Mesothelial cell of epicardium (in vitro differentiated cells): ENCODE results near the gene VTCN1. TPM values are rescaled to one million over a fixed set of nuclear protein-coding genes. Genes with fewer than 3 reads are reported as not detected.

Experiments
- DNase-seq, 2 experiments: peaks; one replicate each; pipeline ENCODE4 v3.0.0; 2021; ENCODE audit warnings: low spot score in 2 of 2; ENCODE audit not compliant: unreplicated experiment in 2 of 2
- H3K27ac Mint-ChIP-seq: 2 replicates; pipeline ENCODE4 v1.8.0; 2021; ENCODE audit warnings: mixed read lengths
- H3K27me3 Mint-ChIP-seq: 2 replicates; pipeline ENCODE4 v1.8.0; 2021; ENCODE audit warnings: low read depth, mixed read lengths
- H3K36me3 Mint-ChIP-seq: 2 replicates; pipeline ENCODE4 v1.8.0; 2021; ENCODE audit warnings: mixed read lengths
- H3K4me1 Mint-ChIP-seq: 2 replicates; pipeline ENCODE4 v1.8.0; 2021; ENCODE audit warnings: mixed read lengths
- H3K4me3 Mint-ChIP-seq: 2 replicates; pipeline ENCODE4 v1.8.0; 2021; ENCODE audit warnings: mild to moderate bottlenecking, moderate library complexity, mixed read lengths
- H3K9me3 Mint-ChIP-seq: 2 replicates; pipeline ENCODE4 v1.8.0; 2021; ENCODE audit warnings: mixed read lengths
- total RNA-seq: library from RNA; stranded (reverse); gene quantifications from 3 replicates; pipeline ENCODE4 v1.2.1, GENCODE V29; 2021
- TF ChIP-seq, protein P1 (sequence below): fragments of 200-600 bp; sonication (generic); IDR thresholded peaks from one replicate; pipeline ENCODE4 v1.5.0; 2021; ENCODE audit warnings: antibody characterized with exemption; ENCODE audit not compliant: unreplicated experiment

Gene VTCN1
- total RNA-seq, 1 donor from 2014 or later, result 27.9 TPM

DNA sequence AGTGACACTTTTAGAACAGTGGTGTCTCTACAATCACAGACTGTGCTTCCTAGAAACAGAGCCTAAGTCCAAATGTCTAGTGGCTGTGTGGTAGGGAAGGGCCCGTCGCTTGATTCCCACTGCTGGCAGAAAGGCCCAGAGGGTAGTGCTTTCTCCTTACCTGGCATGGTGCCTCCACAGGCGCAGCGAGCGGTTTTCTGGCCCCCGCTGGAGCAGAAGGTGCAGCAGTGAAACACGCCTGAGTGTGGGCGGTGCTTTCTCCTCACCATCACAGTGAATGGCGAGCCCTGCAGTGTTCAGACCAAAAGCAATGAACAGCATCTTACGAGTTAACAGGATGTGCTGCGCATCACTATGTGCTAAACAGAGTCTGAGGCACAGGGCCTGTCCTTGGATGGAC lies 97.5 kb downstream of the VTCN1 start:
- Mint-ChIP-seq H3K9me3 (no peaks in the 10 kb centered on the region), H3K4me3 (no peak overlapping the region), H3K27me3 (no peaks in the 10 kb centered on the region), H3K27ac (no peak overlapping the region), H3K36me3 (peaks cover 66% of the 10 kb centered on the region), H3K4me1 (peaks cover 18% of the 10 kb centered on the region)
- no peak for DNase-seq
- TF ChIP-seq, protein P1, sequence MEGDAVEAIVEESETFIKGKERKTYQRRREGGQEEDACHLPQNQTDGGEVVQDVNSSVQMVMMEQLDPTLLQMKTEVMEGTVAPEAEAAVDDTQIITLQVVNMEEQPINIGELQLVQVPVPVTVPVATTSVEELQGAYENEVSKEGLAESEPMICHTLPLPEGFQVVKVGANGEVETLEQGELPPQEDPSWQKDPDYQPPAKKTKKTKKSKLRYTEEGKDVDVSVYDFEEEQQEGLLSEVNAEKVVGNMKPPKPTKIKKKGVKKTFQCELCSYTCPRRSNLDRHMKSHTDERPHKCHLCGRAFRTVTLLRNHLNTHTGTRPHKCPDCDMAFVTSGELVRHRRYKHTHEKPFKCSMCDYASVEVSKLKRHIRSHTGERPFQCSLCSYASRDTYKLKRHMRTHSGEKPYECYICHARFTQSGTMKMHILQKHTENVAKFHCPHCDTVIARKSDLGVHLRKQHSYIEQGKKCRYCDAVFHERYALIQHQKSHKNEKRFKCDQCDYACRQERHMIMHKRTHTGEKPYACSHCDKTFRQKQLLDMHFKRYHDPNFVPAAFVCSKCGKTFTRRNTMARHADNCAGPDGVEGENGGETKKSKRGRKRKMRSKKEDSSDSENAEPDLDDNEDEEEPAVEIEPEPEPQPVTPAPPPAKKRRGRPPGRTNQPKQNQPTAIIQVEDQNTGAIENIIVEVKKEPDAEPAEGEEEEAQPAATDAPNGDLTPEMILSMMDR, result no peak

GRCh38 chr1:117112047-117112717 lies 98.5 kb downstream of the VTCN1 start:
- Mint-ChIP-seq H3K27me3 (no peaks in the 10 kb centered on the region), H3K27ac (peak overlapping the region; percentile 70), H3K4me1 (peaks cover 11% of the 10 kb centered on the region), H3K36me3 (peaks cover 67% of the 10 kb centered on the region), H3K9me3 (no peaks in the 10 kb centered on the region), H3K4me3 (no peak overlapping the region)
- no peak for DNase-seq
- TF ChIP-seq, protein P1, result no peak

DNA sequence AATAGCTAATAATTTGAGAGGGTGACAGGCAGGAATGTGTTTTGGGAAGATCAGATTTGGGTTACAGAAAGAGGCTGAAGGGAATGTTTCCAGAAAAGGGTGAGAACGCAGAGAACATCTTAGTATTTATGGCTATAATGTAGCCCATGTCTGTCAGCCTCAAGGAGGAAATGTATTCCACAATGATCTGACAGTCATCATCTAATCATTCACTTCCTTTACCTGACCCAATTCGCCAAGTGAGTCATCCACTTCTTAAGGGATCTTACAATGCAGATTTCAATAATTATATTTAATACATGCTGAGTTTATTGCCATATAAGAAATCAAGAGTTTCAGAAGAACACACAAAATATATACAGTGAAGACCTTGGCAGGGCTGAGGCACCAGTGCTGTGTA lies 100.0 kb downstream of the VTCN1 start:
- H3K36me3 Mint-ChIP-seq, result peaks cover 68% of the 10 kb centered on the region

DNA sequence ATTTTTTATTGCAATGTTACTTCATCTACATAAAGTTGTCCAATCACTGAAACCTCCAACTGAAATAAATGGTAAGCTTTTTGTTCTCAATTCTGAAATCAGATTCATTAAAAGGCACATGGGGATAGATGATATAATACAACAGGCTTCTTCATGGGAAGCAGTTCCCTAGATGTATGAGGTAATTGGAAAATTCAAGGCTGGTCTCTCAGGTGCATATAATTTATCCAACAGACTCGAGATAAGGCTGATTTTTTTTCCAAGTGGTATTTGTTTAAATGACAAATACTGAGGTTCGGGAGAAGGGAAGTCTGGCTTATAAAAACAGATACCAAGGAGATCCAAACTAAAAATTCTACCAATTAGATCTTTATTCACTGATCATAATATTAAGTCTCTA lies 103.4 kb downstream of the VTCN1 start:
- TF ChIP-seq, protein P1, result no peak
- H3K27ac Mint-ChIP-seq, result no peak overlapping the region
- H3K9me3 Mint-ChIP-seq, result no peaks in the 10 kb centered on the region
- peaks cover 64% of the 10 kb centered on the region for H3K36me3 Mint-ChIP-seq
- no peak overlapping the region for H3K4me3 Mint-ChIP-seq
- peaks cover 3% of the 10 kb centered on the region for H3K4me1 Mint-ChIP-seq
- H3K27me3 Mint-ChIP-seq, result no peaks in the 10 kb centered on the region
- no peak for DNase-seq

More for the DNA sequence above, 100.0 kb downstream of the VTCN1 start:
- H3K27ac Mint-ChIP-seq, result no peak overlapping the region
- no peaks in the 10 kb centered on the region for H3K27me3 Mint-ChIP-seq
- peaks cover 3% of the 10 kb centered on the region for H3K4me1 Mint-ChIP-seq
- TF ChIP-seq, protein P1, result no peak
- no peak overlapping the region for H3K4me3 Mint-ChIP-seq
- no peak for DNase-seq
- no peaks in the 10 kb centered on the region for H3K9me3 Mint-ChIP-seq

DNA sequence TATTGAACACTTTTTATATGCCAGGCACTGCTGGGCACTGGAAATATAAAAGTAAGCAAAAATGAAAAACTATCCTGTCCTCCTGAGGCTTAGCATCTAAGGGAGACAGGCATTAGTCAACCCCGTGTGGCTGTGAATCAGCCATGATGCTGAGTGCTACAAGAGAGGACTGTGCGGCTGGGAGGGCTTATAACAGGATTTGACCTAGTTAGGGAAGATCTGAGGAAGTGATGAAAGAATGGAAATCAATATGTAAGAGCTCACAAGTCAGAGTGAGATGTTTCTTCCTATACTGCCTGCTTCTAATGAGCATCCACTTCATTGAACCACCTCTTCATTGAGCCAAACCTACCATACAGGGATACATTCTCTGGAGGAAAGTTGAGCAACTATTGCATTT lies 104.2 kb downstream of the VTCN1 start:
- no peaks in the 10 kb centered on the region for H3K27me3 Mint-ChIP-seq

More for the DNA sequence above, 104.2 kb downstream of the VTCN1 start:
- peaks cover 64% of the 10 kb centered on the region for H3K36me3 Mint-ChIP-seq
- peaks cover 3% of the 10 kb centered on the region for H3K4me1 Mint-ChIP-seq
- no peak overlapping the region for H3K27ac Mint-ChIP-seq
- no peak overlapping the region for H3K4me3 Mint-ChIP-seq
- DNase-seq, result no peak
- H3K9me3 Mint-ChIP-seq, result no peaks in the 10 kb centered on the region
- TF ChIP-seq, protein P1, result no peak
